ENCODE data around the gene TBC1D4.

DNA sequence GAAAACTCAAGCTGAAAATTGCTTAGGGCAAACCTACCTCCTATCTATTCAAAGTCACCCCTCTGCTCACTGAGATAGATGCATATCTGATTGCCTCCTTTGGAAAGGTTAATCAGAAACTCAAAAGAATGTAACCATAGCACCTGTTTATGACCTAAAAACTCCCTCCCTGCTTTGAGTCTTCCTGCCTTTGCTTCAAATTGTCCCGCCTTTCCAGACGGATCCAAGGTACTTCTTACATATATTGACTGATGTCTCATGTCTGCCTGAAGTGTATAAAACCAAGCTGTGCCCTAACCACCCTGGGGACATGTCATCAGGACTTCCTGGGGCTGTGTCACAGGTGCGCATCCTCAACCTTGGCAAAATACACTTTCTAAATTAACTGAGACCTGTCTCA is 118.6 kb downstream of the TBC1D4 start:
- TF ChIP-seq ZNF274 (IDR thresholded peaks at IDR 0.05; ENCODE audit: borderline replicate concordance, low read depth, low read length), result no peak
- TF ChIP-seq, protein P1, sequence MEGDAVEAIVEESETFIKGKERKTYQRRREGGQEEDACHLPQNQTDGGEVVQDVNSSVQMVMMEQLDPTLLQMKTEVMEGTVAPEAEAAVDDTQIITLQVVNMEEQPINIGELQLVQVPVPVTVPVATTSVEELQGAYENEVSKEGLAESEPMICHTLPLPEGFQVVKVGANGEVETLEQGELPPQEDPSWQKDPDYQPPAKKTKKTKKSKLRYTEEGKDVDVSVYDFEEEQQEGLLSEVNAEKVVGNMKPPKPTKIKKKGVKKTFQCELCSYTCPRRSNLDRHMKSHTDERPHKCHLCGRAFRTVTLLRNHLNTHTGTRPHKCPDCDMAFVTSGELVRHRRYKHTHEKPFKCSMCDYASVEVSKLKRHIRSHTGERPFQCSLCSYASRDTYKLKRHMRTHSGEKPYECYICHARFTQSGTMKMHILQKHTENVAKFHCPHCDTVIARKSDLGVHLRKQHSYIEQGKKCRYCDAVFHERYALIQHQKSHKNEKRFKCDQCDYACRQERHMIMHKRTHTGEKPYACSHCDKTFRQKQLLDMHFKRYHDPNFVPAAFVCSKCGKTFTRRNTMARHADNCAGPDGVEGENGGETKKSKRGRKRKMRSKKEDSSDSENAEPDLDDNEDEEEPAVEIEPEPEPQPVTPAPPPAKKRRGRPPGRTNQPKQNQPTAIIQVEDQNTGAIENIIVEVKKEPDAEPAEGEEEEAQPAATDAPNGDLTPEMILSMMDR (IDR thresholded peaks at IDR 0.05 in 2 of 3, conservative IDR thresholded peaks at IDR 0.05 in 1 of 3; ENCODE audit: insufficient read depth in 2 of 3, low read depth in 1 of 3, low read length in 3 of 3), result no peak
- no peak for TF ChIP-seq ZNF134 (CRISPR knock-in tag; conservative IDR thresholded peaks at IDR 0.05)
- TF ChIP-seq PHB2 (IDR thresholded peaks at IDR 0.05; ENCODE audit: low read depth), result no peak
- TF ChIP-seq EHMT2 (IDR thresholded peaks at IDR 0.05), result no peak

Data from K562 (cell line).